UCSD-AML1 (cell line): ENCODE results near the gene CASZ1.

ENCODE experiments used
- DNase-seq: peaks from one replicate; lab custom pipeline; 2025; ENCODE audit not compliant: unreplicated experiment; lab: John Stamatoyannopoulos, UW

The CASZ1 gene

DNA sequence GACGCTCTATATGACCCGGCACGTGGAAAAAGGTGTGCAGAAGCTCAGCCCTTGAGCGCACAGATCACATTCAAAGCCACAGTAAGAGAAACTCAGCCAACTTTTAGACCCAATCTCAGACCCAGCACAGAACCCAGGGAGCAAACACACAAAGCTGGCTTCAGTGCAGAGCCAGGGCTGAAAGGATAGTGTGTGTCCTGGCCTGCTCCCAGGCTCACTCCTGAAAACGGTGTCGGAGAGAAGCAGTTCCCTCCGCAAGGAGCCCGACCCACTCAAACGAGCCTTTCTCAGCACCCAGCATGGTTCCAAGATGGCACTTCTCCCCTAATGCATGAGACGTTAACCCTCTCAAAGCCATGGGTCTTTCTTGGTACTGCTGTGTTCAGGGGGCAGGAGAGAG, 39.6 kb downstream of the CASZ1 start:
- DNase-seq = no peak

DNA sequence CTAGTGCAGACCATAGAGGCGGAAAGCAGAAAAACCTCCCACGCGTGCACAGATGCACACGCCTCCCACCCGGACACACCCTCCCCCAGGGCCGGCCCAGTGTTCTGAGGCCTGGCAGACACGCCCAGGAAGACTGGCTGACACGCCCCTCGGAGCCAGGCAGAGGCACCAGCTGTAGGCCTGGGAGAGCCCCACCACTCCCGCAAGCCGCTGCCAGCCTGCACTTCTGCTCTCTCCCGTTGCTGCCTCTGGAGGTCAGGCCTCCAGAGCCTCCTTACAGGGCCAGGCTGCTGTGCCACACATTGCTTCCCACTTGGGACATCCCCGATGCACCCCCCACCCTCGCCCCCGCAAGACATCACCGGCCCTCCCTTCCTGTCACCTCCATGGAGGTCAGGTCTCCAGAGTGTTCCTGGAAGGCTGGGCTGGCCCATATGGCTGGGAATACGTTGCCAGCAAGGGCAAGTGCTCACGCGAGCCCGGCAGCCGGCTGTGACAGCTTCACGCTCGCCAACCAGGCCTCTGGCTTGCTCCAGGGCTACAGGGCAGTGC, 40.4 kb downstream of the CASZ1 start:
- DNase-seq = peak; percentile 85

DNA sequence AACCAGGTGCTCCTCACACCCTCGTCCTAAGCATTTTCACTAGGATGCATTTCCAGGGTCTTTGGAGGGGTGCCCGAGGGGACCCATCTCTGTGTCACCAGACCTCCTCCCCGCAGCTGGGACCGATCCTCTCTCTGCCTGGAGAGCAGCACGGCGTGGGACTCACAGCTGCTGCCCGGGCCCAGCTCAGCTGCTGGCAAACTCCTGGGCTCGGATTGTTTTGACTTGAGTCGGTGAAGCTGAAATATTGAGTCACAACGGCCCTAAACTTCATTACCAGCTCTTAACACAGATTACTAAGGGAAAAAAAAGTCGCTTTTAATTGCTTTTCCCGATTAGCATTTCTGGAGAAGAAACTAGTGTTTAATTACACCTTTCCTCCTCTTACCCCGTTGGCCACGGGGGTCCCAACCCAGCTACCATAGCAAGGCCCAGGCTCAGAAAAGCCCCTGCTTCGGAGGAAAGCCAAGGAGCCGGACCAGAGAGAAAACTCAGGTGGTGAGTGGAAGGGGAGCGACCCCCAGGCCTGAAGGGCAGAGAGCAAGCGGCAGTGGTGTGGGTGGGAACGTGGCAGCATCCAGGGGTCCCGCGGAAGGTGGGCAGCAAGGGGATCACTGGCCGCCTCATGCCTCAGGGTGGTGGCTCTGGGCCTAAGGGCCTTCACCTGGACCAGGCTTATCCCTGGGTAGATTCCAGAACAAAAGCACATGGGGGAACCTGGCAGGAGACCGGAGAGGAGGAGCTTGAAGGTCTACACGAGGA, 41.7 kb downstream of the CASZ1 start:
- no peak for DNase-seq

DNA sequence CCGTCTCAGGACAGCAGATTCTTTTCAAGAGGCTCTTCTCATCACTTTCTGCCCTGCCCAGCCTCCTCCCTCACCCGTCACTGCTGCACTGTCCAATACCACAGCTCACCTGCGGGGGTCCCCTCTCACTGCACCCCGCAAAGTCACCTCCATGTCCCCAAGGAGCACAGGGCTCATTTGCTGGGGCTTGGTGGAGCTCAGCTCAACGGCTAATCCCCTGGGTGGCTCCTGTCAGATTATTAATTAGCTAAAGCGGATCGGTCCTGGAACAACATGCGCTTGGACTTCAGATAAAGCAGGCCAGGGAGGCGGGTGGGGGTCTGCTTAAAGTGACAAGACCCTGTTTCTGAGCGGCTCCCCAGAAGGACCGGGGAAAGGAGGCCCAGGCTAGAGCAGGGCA, 43.1 kb downstream of the CASZ1 start:
- no peak for DNase-seq

DNA sequence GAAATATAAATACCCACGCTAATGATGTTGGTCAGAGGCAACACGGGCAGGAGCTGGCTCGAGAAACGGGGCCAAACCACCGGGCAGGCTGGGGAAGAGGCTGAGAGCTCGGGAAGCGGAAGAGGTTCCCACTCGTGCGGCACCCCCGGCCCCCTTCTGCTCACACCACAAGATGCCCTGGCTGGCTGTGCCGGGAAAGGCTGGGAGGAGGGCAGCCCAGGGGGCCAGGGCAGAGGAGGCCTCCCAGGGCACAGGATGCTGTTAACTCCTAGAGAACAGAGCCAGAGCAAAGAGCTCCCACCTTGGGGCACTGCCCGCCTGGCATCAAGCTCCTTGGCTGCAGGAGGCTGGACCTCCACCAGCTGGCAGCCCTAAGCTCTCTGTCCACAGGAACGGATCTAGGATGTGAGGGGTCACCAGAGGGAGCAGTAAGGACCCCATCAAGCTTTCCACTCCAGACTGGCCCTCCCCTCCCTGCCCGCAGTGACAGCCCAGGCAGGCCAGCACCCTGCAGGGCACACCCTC, 44.8 kb downstream of the CASZ1 start:
- DNase-seq = no peak

- DNase-seq = no peak
Observed at GRCh38 chr1:10751160-10751559, 45.3 kb downstream of the CASZ1 start.

DNA sequence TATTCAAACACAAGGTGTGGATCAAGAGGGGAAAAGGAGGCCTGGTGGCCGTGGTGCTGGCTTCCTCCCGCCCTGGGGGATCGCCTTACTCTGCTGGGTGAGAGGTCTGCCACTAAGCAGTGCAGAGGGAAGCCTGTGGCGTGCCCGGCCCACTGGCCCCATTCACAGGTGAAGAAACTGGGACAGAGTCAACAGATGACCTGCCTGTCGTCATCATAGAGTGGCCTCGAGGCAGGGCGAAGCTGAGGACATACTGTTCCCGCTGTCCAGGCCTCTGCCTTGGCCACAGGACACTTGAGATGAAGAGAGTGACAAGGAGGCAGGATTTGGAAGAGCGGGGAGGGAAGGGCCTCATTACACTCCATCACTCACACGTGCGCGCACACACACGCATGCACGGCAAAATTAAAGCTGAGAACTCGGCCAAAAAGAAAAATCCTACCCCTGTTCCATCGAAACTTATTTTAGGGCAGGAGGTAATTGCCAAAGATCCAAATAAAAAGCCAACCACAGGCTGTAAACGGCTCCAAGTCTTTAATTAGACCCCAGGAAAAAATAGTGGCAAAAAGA, 50.5 kb downstream of the CASZ1 start:
- no peak for DNase-seq

DNA sequence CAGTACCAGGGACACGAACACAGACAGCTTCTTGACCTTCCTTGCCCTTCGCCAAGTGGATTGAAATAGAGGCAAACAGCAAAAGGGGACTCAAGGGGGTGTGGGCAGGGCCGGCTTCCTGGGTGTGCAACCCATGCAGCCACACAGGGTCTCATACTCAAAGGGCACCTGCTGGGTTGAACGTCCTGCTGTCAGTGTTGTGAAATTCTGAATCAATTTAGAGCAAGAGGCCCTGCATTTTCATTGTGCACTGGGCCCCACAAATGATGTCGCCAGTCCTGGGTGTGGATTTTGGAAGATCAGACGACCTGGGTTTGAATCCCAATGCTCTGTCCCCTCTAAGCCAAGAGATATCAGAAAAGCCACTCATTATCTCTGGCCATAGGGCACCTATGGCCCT, 51.1 kb downstream of the CASZ1 start:
- DNase-seq = no peak

DNA sequence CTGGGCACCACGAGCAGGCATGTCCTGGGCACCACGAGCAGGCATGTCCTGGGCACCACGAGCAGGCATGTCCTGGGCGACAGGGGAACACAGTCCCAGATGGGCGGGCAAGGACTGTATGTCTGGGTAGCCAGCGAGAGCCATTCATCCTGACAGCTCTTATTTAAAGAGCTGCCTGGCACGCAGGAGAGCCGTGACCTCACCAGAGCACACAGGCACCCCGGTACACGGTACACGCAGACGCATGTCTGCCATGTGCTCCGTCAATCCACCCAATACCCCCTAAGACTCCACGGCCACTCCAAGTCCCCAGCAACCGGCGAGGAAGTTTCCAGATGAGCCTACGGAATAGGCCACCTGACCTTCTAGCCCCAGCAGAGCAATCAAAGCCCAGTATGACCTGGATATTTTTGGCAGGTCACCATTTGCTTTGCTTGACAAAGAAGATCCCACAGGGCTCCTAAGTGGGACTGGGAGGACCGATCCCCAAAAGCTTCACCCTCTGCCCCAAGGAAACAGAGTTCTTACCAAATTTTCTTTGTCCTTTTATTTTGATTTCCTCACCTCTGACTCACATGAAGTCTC, 51.7 kb downstream of the CASZ1 start:
- no peak for DNase-seq

GRCh38 chr1:10744029-10744428, 52.4 kb downstream of the CASZ1 start:
- no peak for DNase-seq

- no peak for DNase-seq
Observed at GRCh38 chr1:10741696-10742095, 54.8 kb downstream of the CASZ1 start.

- DNase-seq = no peak
Observed at GRCh38 chr1:10740123-10740522, 56.3 kb downstream of the CASZ1 start.

GRCh38 chr1:10739589-10739988, 56.9 kb downstream of the CASZ1 start:
- DNase-seq = no peak

GRCh38 chr1:10738061-10739058, 58.1 kb downstream of the CASZ1 start:
- DNase-seq = no peak

DNA sequence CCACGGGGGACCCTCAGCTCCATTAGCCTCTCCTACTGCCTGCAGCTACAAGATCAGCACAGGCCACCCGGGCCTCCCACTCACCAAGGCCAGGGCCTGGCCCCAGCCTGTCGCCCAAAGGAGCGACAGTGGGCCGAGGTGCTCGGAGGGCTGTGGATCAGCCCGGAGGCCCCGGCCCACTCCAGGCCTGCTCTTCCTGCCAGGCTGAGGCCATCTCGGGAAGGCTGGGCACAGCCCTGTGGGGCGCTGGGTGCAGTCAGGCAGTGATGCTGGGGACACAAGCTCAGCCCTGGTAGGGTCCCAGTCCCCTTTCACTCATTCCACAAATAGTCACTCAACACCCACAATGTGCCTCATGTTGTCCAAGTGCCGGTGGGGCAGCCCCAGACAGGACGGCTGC, 58.8 kb downstream of the CASZ1 start:
- DNase-seq = no peak

- no peak for DNase-seq
Observed at GRCh38 chr1:10736634-10737586, 59.5 kb downstream of the CASZ1 start.

GRCh38 chr1:10735563-10736305, 60.7 kb downstream of the CASZ1 start:
- DNase-seq = no peak

GRCh38 chr1:10734962-10735544, 61.4 kb downstream of the CASZ1 start:
- DNase-seq = no peak

DNA sequence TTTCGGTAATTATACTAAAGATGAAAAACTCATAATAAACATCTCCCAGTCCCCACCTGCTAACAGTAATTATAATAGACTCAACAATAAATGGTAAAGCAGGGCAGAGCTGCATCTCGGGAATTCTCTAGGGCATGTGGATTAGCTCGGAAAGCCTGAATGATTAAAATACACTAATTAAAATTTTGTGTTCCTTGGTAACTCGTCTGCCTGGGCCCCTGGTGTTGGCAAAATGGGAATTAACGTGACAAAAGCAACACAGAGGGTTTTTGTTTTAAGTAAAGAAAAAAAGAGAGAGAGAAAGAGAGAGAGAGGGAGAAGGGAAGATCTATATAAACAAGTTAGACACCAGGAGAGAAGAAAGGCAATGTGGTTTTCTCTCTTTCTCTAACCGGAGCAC, 62.1 kb downstream of the CASZ1 start:
- no peak for DNase-seq
